Prostate gland (tissue), 1 donor: Measurements from ENCODE around the gene ZBTB7C.

ENCODE experiments used
- POLR2A ChIP-seq: fragments of 450-650 bp; IDR thresholded peaks from one replicate; pipeline ENCODE4 v1.6.1; 2016; ENCODE audit warnings: antibody characterized with exemption, mild to moderate bottlenecking
- POLR2AphosphoS5 ChIP-seq: sonication (generic); formaldehyde crosslinking; IDR thresholded peaks from one replicate; pipeline ENCODE4 v1.6.1; 2017; ENCODE audit warnings: antibody characterized with exemption

DNA sequence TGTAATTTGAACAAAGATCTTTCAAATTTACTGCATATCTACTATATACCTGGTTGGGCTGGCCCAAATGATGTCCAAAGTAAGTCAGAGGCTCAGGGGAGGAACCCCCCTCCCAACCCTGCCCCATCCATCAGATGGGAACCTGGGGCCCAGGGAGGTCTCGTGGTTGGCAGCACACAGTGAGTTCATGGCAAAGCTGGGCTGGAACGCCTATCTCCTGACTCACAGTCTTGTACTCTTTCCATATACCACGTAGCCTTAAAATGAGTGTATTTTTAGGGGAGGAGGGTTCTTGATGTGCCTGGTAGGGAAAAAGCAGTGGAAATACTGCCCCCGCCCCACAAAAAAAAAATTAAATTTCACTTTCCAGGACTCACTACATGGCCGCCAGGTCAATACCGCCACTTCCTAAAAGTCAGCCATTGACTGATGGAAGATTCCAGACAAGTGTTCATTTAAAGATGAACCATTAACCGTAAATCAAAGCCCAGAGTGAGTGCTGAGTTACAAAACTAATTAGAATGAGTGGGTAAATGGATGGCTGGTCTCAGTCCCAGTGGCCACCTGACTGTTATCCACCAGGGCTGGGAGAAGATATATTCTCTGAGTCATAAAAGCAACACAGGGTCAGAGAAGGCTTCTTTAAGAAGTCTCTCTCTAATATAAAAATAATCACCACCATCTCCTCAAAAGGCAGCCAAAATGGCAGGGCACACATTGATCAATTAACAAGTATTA lies 80.5 kb downstream of the ZBTB7C start:
- no peak for TF ChIP-seq POLR2A
- no peak for TF ChIP-seq POLR2AphosphoS5
